Neural cell (in vitro differentiated cells): Measurements from ENCODE around the gene LAP3. TPM values are rescaled to one million over a fixed set of nuclear protein-coding genes. Genes with fewer than 3 reads are reported as not detected.

Source experiments
- H2AFZ ChIP-seq: fragments of 200-600, 300-800 bp; sonication (generic), shearing (Covaris generic); 2 replicates; pipeline ENCODE4 v1.6.0; 2014; ENCODE audit warnings: low read depth, mild to moderate bottlenecking, antibody characterized with exemption, low read length, moderate library complexity
- H3F3A ChIP-seq: fragments of 200-600 bp; shearing (Covaris generic); 2 replicates; pipeline ENCODE4 v1.6.1; 2016; ENCODE audit warnings: mild to moderate bottlenecking, moderate library complexity, mixed read lengths, antibody characterized with exemption, low read length; ENCODE audit not compliant: insufficient read depth, poor library complexity, severe bottlenecking
- H3K27ac ChIP-seq: fragments of 200-600, 300-800 bp; sonication (generic), shearing (Covaris generic); 2 replicates; pipeline ENCODE4 v1.5.1; 2014; ENCODE audit warnings: mild to moderate bottlenecking, low read length, moderate library complexity
- H3K27me3 ChIP-seq: fragments of 300-800, 200-600 bp; sonication (generic), shearing (Covaris generic); 2 replicates; pipeline ENCODE4 v1.6.0; 2014; ENCODE audit warnings: mild to moderate bottlenecking, low read depth, low read length, moderate library complexity; ENCODE audit not compliant: insufficient read depth
- H3K36me3 ChIP-seq: fragments of 300-800, 200-600 bp; sonication (generic), shearing (Covaris generic); 2 replicates; pipeline ENCODE4 v1.5.1; 2014; ENCODE audit warnings: mild to moderate bottlenecking, antibody characterized with exemption, low read length, moderate library complexity; ENCODE audit not compliant: insufficient read depth
- H3K4me2 ChIP-seq: fragments of 300-800, 200-600 bp; sonication (generic), shearing (Covaris generic); 2 replicates; pipeline ENCODE4 v1.6.0; 2014; ENCODE audit warnings: mild to moderate bottlenecking, low read length
- H3K4me3 ChIP-seq: fragments of 300-800, 200-600 bp; sonication (generic), shearing (Covaris generic); 2 replicates; pipeline ENCODE4 v1.5.1; 2014; ENCODE audit warnings: mild to moderate bottlenecking, low read length, moderate library complexity
- H3K79me2 ChIP-seq: fragments of 200-600 bp; shearing (Covaris generic); replicated peaks from 2 replicates; pipeline ENCODE4 v1.6.0; 2014; ENCODE audit warnings: mild to moderate bottlenecking, low read length, moderate library complexity; ENCODE audit not compliant: insufficient read depth
- H3K9ac ChIP-seq: fragments of 300-800, 200-600 bp; sonication (generic), shearing (Covaris generic); 2 replicates; pipeline ENCODE4 v1.6.1; 2016; ENCODE audit warnings: mild to moderate bottlenecking, low read length, mixed read lengths
- H3K9me2 ChIP-seq: fragments of 200-600 bp; shearing (Covaris generic); 2 replicates; pipeline ENCODE4 v1.6.1; 2016; ENCODE audit warnings: mild to moderate bottlenecking, low read length, mixed read lengths; ENCODE audit not compliant: insufficient read depth
- H3K9me3 ChIP-seq: fragments of 200-600, 300-800 bp; sonication (generic), shearing (Covaris generic); 2 replicates; pipeline ENCODE4 v1.6.1; 2016; ENCODE audit warnings: mild to moderate bottlenecking, mixed run types, low read length, moderate library complexity, mixed read lengths
- H4K20me1 ChIP-seq: fragments of 200-600 bp; shearing (Covaris generic); 2 replicates; pipeline ENCODE4 v1.6.1; 2016; ENCODE audit warnings: mild to moderate bottlenecking, mixed run types; ENCODE audit not compliant: insufficient read depth
- EP300 ChIP-seq: fragments of 450-650 bp; conservative IDR thresholded peaks from 2 replicates; pipeline ENCODE4 v1.6.1; 2014; ENCODE audit warnings: antibody characterized with exemption, mild to moderate bottlenecking, moderate library complexity; ENCODE audit not compliant: poor library complexity, severe bottlenecking
- EZH2 ChIP-seq: fragments of 200-600, 300-800 bp; shearing (Covaris generic), sonication (generic); IDR thresholded peaks from 2 replicates; pipeline ENCODE4 v1.6.1; 2014; ENCODE audit warnings: antibody characterized with exemption, low read length, borderline replicate concordance, mild to moderate bottlenecking; ENCODE audit not compliant: insufficient read depth, poor library complexity, severe bottlenecking
- MXI1 ChIP-seq: fragments of 450-650 bp; conservative IDR thresholded peaks from 2 replicates; pipeline ENCODE4 v1.6.1; 2014; ENCODE audit warnings: antibody characterized with exemption, mild to moderate bottlenecking; ENCODE audit not compliant: poor library complexity, severe bottlenecking
- POLR2AphosphoS5 ChIP-seq: IDR thresholded peaks from 2 replicates; pipeline ENCODE4 v1.6.1; 2012
- RAD21 ChIP-seq: fragments of 450-650 bp; conservative IDR thresholded peaks from 2 replicates; pipeline ENCODE4 v1.6.1; 2014; ENCODE audit warnings: antibody characterized with exemption, mild to moderate bottlenecking, moderate library complexity
- SMC3 ChIP-seq: fragments of 450-650 bp; conservative IDR thresholded peaks from 2 replicates; pipeline ENCODE4 v1.6.1; 2014; ENCODE audit warnings: antibody characterized with exemption, mild to moderate bottlenecking, moderate library complexity; ENCODE audit not compliant: poor library complexity
- TAF1 ChIP-seq: IDR thresholded peaks from 2 replicates; pipeline ENCODE4 v1.6.1; 2012; ENCODE audit warnings: low read depth
- polyA plus RNA-seq: library from polyadenylated mRNA; depleted of rRNA; stranded (reverse); fragments of >200 nt; gene quantifications from 2 replicates; pipeline ENCODE4 v1.2.3, GENCODE V29; 2014
- TF ChIP-seq, protein P1 (sequence below): fragments of 450-650 bp; IDR thresholded peaks from 2 replicates; pipeline ENCODE4 v1.5.1; 2014; ENCODE audit warnings: antibody characterized with exemption, mild to moderate bottlenecking, moderate library complexity; ENCODE audit not compliant: poor library complexity, severe bottlenecking
- TF ChIP-seq, protein P2 (sequence below): IDR thresholded peaks from 2 replicates; pipeline ENCODE4 v1.6.1; 2012; ENCODE audit warnings: borderline replicate concordance

The LAP3 gene
- polyA plus RNA-seq, 1 donor from 2014 or later = 36.9 TPM

DNA sequence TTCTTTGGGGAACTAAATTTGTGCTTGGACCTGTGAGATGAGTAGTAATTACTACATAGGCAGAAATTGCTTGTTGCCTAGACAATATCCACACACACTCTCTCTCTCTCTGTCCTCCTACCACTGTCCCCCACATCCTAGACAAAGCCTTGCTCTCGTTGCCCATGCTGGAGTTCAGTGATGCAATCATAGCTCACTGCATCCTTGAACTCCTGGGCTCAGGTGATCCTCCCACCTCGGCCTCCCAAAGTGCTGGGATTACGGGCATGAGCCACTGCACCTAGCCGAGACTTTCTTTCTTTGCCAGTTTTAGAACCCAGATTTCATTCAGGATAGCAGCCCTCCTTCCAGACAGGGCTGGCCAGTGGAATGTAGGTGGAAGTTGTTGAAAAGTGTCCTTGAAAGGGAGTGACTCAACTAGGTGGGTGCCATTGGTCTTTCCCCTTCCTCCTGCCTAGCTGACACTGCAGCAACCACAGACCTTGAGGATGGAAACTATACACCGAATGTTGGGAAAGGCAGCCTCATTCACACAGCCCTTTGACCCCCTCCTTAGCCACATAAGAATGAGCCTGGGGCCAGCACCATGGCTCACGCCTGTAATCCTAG is 16.8 kb upstream of the LAP3 start:
- H3K4me3 ChIP-seq = no peak overlapping the region

DNA sequence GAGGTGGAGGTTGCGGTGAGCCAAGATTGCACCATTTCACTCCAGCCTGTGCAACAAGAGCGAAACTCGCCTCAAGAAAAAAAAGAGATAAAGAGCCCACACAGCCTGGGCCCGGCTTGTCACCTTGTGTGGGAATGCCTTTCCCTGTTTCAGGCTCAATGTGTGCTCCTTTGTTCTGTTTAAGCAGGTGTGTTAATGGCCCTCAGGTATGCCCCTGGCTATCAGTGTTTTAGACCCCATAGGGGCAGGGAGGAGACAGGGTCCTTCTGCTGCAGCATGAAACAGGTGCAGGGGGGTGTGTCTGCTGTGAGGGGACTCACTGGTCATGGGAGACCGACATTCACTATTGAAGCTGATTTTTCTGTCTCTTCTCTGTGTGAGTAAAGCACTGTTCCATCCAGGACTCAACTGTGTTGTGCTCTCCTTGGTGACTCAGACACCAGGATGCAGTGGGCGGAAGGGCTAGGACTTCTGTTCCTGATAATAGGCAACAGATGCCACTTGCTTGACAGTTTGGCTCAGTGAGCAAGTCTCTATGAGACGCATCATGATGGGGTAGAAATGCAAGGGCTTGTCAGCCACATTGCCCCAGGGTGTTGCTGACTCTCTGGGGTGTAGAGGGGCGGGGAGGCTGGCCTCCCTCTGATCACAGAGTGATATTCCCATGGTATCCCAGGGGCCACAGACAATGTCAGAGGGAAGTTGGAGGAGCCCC is 15.6 kb upstream of the LAP3 start:
- Histone ChIP-seq H3K79me2 (no peaks in the 10 kb centered on the region), H3F3A (no peaks in the 10 kb centered on the region), H3K36me3 (no peaks in the 10 kb centered on the region), H4K20me1 (no peaks in the 10 kb centered on the region), H3K9me3 (no peaks in the 10 kb centered on the region), H3K9ac (no peak overlapping the region), H3K27ac (no peak overlapping the region), H2AFZ (no peak overlapping the region), H3K4me3 (no peak overlapping the region), H3K27me3 (no peaks in the 10 kb centered on the region), H3K4me2 (no peak overlapping the region), H3K9me2 (no peaks in the 10 kb centered on the region)
- TF ChIP-seq EP300 = no peak
- no peak for TF ChIP-seq MXI1
- TF ChIP-seq RAD21 = no peak
- TF ChIP-seq EZH2 = no peak
- TF ChIP-seq POLR2AphosphoS5 = no peak

More for the DNA sequence above, 16.8 kb upstream of the LAP3 start:
- Histone ChIP-seq H3K79me2 (no peaks in the 10 kb centered on the region), H3K27me3 (no peaks in the 10 kb centered on the region), H3K36me3 (no peaks in the 10 kb centered on the region), H3K9me2 (no peaks in the 10 kb centered on the region), H4K20me1 (no peaks in the 10 kb centered on the region), H3K9ac (no peak overlapping the region), H3K9me3 (no peaks in the 10 kb centered on the region), H3F3A (no peaks in the 10 kb centered on the region), H2AFZ (no peak overlapping the region), H3K4me2 (no peak overlapping the region), H3K27ac (no peak overlapping the region)
- no peak for TF ChIP-seq TAF1
- TF ChIP-seq, protein P1, sequence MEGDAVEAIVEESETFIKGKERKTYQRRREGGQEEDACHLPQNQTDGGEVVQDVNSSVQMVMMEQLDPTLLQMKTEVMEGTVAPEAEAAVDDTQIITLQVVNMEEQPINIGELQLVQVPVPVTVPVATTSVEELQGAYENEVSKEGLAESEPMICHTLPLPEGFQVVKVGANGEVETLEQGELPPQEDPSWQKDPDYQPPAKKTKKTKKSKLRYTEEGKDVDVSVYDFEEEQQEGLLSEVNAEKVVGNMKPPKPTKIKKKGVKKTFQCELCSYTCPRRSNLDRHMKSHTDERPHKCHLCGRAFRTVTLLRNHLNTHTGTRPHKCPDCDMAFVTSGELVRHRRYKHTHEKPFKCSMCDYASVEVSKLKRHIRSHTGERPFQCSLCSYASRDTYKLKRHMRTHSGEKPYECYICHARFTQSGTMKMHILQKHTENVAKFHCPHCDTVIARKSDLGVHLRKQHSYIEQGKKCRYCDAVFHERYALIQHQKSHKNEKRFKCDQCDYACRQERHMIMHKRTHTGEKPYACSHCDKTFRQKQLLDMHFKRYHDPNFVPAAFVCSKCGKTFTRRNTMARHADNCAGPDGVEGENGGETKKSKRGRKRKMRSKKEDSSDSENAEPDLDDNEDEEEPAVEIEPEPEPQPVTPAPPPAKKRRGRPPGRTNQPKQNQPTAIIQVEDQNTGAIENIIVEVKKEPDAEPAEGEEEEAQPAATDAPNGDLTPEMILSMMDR = no peak
- no peak for TF ChIP-seq MXI1
- no peak for TF ChIP-seq SMC3
- TF ChIP-seq, protein P2, sequence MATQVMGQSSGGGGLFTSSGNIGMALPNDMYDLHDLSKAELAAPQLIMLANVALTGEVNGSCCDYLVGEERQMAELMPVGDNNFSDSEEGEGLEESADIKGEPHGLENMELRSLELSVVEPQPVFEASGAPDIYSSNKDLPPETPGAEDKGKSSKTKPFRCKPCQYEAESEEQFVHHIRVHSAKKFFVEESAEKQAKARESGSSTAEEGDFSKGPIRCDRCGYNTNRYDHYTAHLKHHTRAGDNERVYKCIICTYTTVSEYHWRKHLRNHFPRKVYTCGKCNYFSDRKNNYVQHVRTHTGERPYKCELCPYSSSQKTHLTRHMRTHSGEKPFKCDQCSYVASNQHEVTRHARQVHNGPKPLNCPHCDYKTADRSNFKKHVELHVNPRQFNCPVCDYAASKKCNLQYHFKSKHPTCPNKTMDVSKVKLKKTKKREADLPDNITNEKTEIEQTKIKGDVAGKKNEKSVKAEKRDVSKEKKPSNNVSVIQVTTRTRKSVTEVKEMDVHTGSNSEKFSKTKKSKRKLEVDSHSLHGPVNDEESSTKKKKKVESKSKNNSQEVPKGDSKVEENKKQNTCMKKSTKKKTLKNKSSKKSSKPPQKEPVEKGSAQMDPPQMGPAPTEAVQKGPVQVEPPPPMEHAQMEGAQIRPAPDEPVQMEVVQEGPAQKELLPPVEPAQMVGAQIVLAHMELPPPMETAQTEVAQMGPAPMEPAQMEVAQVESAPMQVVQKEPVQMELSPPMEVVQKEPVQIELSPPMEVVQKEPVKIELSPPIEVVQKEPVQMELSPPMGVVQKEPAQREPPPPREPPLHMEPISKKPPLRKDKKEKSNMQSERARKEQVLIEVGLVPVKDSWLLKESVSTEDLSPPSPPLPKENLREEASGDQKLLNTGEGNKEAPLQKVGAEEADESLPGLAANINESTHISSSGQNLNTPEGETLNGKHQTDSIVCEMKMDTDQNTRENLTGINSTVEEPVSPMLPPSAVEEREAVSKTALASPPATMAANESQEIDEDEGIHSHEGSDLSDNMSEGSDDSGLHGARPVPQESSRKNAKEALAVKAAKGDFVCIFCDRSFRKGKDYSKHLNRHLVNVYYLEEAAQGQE = no peak
- TF ChIP-seq POLR2AphosphoS5 = no peak
- no peak for TF ChIP-seq RAD21
- TF ChIP-seq EP300 = no peak
- TF ChIP-seq EZH2 = no peak
